Measurements from ENCODE around the gene MYZAP.

MYZAP gene

GRCh38 chr15:57696146-57696545 lies 104.4 kb downstream of the MYZAP start:
- no peak for DNase-seq (ENCODE audit: low spot score)

- peak; percentile 35 for DNase-seq (ENCODE audit: low spot score)
These were observed 105.9 kb downstream of the MYZAP start for GRCh38 chr15:57697588-57697987.

DNA sequence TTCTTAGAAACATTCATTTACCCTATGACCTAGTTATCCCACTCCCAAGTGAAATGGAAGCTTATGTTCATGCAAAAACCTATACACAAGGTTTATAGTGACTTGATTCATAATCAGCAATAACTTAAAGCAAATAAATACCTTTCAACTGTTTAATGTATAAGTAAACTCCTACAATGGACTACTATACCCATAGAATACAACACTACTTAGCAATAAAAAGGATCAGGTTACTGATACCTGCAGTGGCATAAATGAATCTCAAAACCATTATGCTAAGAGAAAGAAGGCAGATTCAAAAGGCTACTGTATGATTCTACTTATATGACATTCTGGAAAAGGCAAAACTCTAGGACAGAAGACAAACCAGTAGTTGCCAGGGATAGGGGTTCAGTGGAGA lies 106.5 kb downstream of the MYZAP start:
- DNase-seq (ENCODE audit: low spot score), result no peak

GRCh38 chr15:57698991-57699390 lies 107.3 kb downstream of the MYZAP start:
- no peak for DNase-seq (ENCODE audit: low spot score)

- DNase-seq (ENCODE audit: low spot score), result no peak
These were observed 111.7 kb downstream of the MYZAP start for GRCh38 chr15:57703387-57703786.

- no peak for DNase-seq (ENCODE audit: low spot score)
These were observed 112.7 kb downstream of the MYZAP start for GRCh38 chr15:57704441-57704840.

GRCh38 chr15:57705746-57706404 lies 114.2 kb downstream of the MYZAP start:
- no peak for DNase-seq (ENCODE audit: low spot score)

DNA sequence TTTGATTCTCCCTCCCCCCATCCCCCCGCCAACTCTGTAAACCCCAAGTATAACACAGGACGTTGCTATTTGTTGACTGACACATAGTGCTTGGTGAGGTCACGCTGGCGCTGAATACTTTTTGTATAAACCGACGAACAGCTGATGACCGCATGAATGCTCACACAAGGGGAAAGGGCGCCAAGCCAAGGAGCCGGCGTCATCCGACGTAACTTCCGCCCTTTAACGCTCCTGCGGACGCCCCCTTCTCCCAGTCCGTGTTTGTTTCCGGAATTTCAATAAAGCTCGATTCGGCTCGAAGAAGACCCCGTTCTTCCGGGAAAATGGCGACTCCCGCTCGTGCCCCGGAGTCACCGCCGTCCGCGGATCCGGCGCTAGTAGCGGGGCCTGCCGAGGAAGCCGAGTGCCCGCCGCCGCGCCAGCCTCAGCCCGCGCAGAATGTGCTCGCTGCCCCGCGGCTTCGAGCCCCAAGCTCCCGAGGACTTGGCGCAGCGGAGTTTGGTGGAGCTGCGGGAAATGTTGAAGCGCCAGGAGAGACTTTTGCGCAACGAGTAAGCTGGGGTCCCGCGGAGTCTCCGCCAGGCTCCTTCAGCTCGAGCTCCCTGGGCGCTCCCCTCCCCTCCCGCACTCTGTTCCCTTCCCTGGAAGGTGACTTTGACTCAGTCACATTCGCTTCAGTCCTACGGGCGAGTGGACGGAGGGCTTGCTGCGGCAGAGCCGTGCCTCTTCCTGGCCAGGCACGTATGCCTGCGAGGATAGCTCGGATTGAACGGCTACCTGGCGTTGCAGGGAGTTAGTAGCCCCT lies 114.9 kb downstream of the MYZAP start, which contains the start of gene POLR2M:
Gene POLR2M (plus strand): TSS at position 310 of the 805 bp plus-strand sequence. CDS start 129 bp downstream, at position 439.
- DNase-seq (ENCODE audit: low spot score), result peak; percentile 92

- no peak for DNase-seq (ENCODE audit: low spot score)
These were observed 116.3 kb downstream of the MYZAP start for GRCh38 chr15:57708047-57708446.

DNA sequence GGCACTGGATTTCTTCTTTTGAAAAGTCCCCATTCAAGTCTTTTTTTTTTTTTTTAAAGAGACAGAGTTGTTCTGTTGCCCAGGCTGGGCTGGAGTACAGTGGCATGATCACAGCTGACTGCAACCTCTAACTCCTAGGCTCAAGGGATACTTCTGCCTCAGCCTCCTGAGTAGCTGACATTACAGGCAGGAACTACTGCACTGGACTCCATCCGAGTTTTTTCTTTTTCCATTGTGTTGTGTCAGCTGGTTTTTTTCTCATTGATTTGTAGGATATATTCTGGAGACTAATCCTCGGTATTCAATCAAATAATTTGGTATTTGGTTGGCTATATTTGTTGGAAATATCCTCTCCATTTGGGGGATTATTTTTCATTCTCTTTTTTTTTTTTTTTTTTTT lies 126.6 kb downstream of the MYZAP start:
- no peak for DNase-seq (ENCODE audit: low spot score)

DNA sequence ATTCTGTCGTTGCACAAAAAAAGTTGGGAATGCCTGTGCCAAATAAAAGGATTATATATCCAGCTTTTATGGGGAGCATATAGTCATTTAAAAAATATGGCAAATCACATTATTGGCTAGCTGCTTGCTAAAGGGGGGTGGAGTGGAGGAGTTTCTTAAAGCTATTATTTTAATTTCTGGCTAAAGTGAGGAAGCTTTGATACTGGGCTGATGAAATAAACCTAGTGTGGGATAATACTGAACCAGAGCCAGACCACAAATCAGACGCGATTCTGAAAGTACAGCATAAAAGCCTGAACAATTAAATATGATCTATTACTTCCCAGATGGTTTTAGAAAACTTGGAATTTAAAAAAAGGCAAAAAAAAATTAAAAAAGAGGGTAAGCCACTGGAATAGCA lies 129.2 kb downstream of the MYZAP start:
- DNase-seq (ENCODE audit: low spot score), result peak; percentile 61

GRCh38 chr15:57726411-57726810 lies 134.7 kb downstream of the MYZAP start:
- DNase-seq (ENCODE audit: low spot score), result no peak

GRCh38 chr15:57727031-57727430 lies 135.3 kb downstream of the MYZAP start:
- no peak for DNase-seq (ENCODE audit: low spot score)

DNA sequence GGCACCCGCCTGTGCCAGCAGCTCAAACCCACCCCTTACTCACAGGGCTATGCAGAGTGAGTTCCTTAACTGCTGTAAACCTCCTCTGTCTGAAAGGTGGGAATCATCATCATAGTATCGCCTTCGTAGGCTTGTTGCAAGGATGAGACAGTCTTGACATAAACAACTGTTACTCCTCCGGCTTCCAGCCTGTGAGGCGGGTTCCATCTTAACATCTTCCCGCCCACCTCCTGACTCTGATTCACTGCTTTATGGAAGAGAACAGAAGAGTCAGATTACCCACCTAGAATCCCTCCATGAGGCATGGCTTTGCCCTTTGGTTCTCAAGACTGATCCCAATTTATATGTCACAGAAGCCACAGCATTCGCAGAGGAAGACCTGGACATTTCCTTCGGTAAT lies 136.7 kb downstream of the MYZAP start:
- DNase-seq (ENCODE audit: low spot score), result no peak

GRCh38 chr15:57730876-57731275 lies 139.2 kb downstream of the MYZAP start:
- DNase-seq (ENCODE audit: low spot score), result no peak

GRCh38 chr15:57731530-57732103 lies 139.9 kb downstream of the MYZAP start:
- DNase-seq (ENCODE audit: low spot score), result no peak

DNA sequence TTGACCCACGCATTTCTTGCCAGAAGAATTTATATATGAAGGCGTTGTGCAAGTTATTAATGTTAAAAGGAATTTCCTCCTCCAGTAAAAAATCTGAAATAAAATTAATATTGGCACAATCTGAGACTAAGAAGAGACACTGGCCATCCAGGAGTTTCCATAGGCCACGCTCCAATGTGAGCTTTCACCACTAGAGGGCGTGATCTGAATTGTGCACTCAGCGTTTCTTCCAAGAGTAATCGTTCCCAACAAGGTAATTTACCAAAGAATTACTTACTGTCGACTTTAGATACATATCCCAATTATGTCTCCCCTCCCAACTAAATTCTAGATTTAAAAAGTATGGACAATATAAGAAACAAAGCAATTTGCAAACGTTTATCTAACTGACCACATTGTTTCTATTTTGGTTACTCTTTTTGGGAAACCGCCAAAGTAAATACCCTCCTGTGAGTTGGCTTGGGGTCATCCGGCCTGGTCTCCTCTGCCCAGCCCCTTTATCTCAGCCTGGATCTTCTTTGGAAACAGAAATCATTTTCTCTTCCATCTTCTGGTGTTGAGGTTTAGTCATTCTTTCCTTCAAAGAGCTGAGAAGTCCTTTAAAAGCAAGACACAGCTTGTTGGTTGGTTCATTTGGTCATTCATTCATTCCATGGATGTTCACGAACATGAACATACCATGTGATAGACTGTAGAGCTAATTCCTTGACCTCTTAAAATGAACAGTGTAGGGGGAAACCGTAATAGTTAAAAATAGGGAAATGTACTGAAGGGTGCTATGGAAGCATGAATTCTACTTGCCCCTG lies 141.0 kb downstream of the MYZAP start:
- peak; percentile 65 for DNase-seq (ENCODE audit: low spot score)

DNA sequence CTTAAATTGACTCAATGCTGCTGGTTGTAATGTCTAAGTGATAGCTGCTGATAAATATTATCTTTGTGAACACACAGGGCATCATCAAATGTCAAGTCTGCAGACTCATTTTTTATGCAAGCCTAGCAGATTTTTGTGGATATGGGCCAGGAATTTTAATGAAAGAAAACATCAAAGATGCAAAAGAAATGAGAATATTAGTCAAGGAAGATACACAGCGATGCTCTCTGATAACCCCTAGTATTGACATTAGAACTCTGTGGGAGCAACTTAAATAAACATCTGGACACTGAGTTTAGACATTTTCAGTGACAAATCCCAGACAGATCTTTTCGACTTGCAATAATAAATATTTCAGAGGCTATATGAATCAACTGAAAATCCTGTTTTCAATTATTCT lies 143.2 kb downstream of the MYZAP start:
- DNase-seq (ENCODE audit: low spot score), result no peak

Measured in GM03348 (cell line).